Measurements from ENCODE around the gene SLC25A38. TPM values are rescaled to one million over a fixed set of nuclear protein-coding genes. Genes with fewer than 3 reads are reported as not detected.

The SLC25A38 gene
- total and polyA plus RNA-seq, 2 experiments from 2014 or later: 19.8 to 61.9 TPM

DNA sequence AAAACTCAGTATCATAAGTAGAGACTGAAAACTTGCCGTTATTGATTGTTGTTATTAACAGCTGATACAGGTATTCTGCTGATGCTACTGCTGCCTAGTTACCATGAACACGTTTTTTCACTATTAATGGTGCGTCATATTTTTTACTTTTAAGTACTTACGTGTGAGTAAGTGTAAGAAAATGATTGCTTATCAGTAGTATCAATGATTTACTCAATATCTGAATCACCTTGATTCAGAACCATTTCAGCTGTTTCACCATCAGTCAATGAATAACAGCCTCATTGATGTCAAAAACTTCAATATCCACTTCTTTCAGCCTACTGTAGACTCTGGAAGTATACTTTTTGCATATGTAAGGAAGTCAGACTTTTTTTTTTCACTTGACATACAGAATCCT lies 49.0 kb upstream of the SLC25A38 start:
- H3K36me3 ChIP-seq (ENCODE audit: insufficient read depth): no peaks in the 10 kb centered on the region
- no peak overlapping the region for H3K27ac ChIP-seq (ENCODE audit: low read depth)
- H4K20me1 ChIP-seq (replicated peaks; ENCODE audit: insufficient read depth): no peaks in the 10 kb centered on the region
- no peaks in the 10 kb centered on the region for H3K79me2 ChIP-seq (replicated peaks; ENCODE audit: insufficient read depth)
- DNase-seq (ENCODE audit: low spot score) (no peak), ATAC-seq (no peak)
- H3K4me3 Mint-ChIP-seq: no peak overlapping the region
- TF ChIP-seq ZNF114 (CRISPR knock-in tag; IDR thresholded peaks at IDR 0.05): no peak
- TF ChIP-seq, protein P1, sequence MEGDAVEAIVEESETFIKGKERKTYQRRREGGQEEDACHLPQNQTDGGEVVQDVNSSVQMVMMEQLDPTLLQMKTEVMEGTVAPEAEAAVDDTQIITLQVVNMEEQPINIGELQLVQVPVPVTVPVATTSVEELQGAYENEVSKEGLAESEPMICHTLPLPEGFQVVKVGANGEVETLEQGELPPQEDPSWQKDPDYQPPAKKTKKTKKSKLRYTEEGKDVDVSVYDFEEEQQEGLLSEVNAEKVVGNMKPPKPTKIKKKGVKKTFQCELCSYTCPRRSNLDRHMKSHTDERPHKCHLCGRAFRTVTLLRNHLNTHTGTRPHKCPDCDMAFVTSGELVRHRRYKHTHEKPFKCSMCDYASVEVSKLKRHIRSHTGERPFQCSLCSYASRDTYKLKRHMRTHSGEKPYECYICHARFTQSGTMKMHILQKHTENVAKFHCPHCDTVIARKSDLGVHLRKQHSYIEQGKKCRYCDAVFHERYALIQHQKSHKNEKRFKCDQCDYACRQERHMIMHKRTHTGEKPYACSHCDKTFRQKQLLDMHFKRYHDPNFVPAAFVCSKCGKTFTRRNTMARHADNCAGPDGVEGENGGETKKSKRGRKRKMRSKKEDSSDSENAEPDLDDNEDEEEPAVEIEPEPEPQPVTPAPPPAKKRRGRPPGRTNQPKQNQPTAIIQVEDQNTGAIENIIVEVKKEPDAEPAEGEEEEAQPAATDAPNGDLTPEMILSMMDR (conservative IDR thresholded peaks at IDR 0.05; ENCODE audit: low read depth in 2 of 2): no peak
- H3K9me3 Mint-ChIP-seq: peaks cover 9% of the 10 kb centered on the region; the same call in 1 of the 3 replicates
- H3K27me3 ChIP-seq (ENCODE audit: insufficient read depth): no peaks in the 10 kb centered on the region
- H3K27me3 Mint-ChIP-seq (ENCODE audit: insufficient read depth, low read depth, poor library complexity): peaks cover 4% of the 10 kb centered on the region
- H3F3A ChIP-seq (replicated peaks; ENCODE audit: low read depth): no peaks in the 10 kb centered on the region
- H3K4me2 ChIP-seq: no peak overlapping the region
- peaks cover 18% of the 10 kb centered on the region; the same call in 2 of the 3 replicates for H3K4me1 Mint-ChIP-seq
- no peak overlapping the region for H3K27ac Mint-ChIP-seq
- no peak overlapping the region for H3K4me3 ChIP-seq
- H3K9me2 ChIP-seq (ENCODE audit: insufficient read depth): peaks cover 13% of the 10 kb centered on the region
- H3K36me3 Mint-ChIP-seq (ENCODE audit: low read depth): no peaks in the 10 kb centered on the region
- no peak overlapping the region for H2AFZ ChIP-seq
- peaks cover 8% of the 10 kb centered on the region for H3K4me1 ChIP-seq (ENCODE audit: insufficient read depth)

DNA sequence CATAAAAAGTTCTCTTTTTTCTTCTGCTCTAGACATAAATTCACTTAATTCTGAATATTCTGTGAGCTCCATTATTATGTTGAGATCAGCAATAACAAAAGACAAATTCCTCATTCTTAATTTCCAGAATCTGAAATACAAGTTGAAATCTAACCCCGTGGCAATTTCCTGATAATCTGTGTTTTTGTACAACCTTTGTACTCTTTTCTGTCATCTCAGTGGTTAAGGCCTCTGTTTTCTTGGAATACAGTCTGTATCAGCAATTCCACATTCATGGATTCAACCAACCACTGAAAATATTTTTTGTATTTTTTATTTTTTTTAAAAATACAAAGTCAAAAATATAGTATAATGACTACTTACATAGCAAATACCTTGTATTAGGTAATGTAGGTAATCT lies 45.0 kb upstream of the SLC25A38 start:
- no peak overlapping the region for H3K4me3 Mint-ChIP-seq
- H3K4me3 ChIP-seq: no peak overlapping the region
- no peak for ATAC-seq
- TF ChIP-seq ZNF114 (CRISPR knock-in tag; IDR thresholded peaks at IDR 0.05) (no peak), POLR2AphosphoS5 (IDR thresholded peaks at IDR 0.05; ENCODE audit: low read depth) (no peak), EZH2phosphoT487 (IDR thresholded peaks at IDR 0.05; ENCODE audit: unreplicated experiment) (no peak), CREB1 (CRISPR knock-in tag; IDR thresholded peaks at IDR 0.05; ENCODE audit: low read depth) (no peak), NANOG (IDR thresholded peaks at IDR 0.05; ENCODE audit: borderline replicate concordance) (no peak), EZH2 (IDR thresholded peaks at IDR 0.05; ENCODE audit: low read depth, unreplicated experiment) (no peak), ETS1 (IDR thresholded peaks at IDR 0.05) (no peak), STAT1 (IDR thresholded peaks at IDR 0.05; ENCODE audit: unreplicated experiment) (no peak), ZNF331 (CRISPR knock-in tag; IDR thresholded peaks at IDR 0.05; ENCODE audit: low read depth) (no peak)
- TF ChIP-seq, protein P2, sequence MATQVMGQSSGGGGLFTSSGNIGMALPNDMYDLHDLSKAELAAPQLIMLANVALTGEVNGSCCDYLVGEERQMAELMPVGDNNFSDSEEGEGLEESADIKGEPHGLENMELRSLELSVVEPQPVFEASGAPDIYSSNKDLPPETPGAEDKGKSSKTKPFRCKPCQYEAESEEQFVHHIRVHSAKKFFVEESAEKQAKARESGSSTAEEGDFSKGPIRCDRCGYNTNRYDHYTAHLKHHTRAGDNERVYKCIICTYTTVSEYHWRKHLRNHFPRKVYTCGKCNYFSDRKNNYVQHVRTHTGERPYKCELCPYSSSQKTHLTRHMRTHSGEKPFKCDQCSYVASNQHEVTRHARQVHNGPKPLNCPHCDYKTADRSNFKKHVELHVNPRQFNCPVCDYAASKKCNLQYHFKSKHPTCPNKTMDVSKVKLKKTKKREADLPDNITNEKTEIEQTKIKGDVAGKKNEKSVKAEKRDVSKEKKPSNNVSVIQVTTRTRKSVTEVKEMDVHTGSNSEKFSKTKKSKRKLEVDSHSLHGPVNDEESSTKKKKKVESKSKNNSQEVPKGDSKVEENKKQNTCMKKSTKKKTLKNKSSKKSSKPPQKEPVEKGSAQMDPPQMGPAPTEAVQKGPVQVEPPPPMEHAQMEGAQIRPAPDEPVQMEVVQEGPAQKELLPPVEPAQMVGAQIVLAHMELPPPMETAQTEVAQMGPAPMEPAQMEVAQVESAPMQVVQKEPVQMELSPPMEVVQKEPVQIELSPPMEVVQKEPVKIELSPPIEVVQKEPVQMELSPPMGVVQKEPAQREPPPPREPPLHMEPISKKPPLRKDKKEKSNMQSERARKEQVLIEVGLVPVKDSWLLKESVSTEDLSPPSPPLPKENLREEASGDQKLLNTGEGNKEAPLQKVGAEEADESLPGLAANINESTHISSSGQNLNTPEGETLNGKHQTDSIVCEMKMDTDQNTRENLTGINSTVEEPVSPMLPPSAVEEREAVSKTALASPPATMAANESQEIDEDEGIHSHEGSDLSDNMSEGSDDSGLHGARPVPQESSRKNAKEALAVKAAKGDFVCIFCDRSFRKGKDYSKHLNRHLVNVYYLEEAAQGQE (IDR thresholded peaks at IDR 0.05; ENCODE audit: unreplicated experiment): no peak

More for the DNA sequence above, 45.0 kb upstream of the SLC25A38 start:
- H4K20me1 ChIP-seq (replicated peaks; ENCODE audit: insufficient read depth): no peaks in the 10 kb centered on the region
- H3K27ac ChIP-seq (ENCODE audit: low read depth): no peak overlapping the region
- Mint-ChIP-seq H3K36me3 (ENCODE audit: low read depth) (no peaks in the 10 kb centered on the region), H3K4me1 (peaks cover 6% of the 10 kb centered on the region; the same call in 2 of the 3 replicates), H3K9me3 (no peaks in the 10 kb centered on the region), H3K27me3 (ENCODE audit: insufficient read depth, low read depth, poor library complexity) (peaks cover 4% of the 10 kb centered on the region), H3K27ac (no peak overlapping the region)
- no peaks in the 10 kb centered on the region for H3F3A ChIP-seq (replicated peaks; ENCODE audit: low read depth)
- H3K4me2 ChIP-seq: no peak overlapping the region; the same call in 1 of the 2 replicates
- peaks cover 5% of the 10 kb centered on the region; the same call in 1 of the 2 replicates for H3K4me1 ChIP-seq (ENCODE audit: insufficient read depth)
- H2AFZ ChIP-seq: no peak overlapping the region
- no peak for DNase-seq (ENCODE audit: low spot score)
- H3K27me3 ChIP-seq (ENCODE audit: insufficient read depth): no peaks in the 10 kb centered on the region
- H3K9me2 ChIP-seq (ENCODE audit: insufficient read depth): peaks cover 13% of the 10 kb centered on the region; the same call in 1 of the 2 replicates
- no peaks in the 10 kb centered on the region for H3K79me2 ChIP-seq (replicated peaks; ENCODE audit: insufficient read depth)
- no peaks in the 10 kb centered on the region for H3K36me3 ChIP-seq (ENCODE audit: insufficient read depth)
